HG02884 (cell line): ENCODE results near the gene C5orf24.

Source experiments
- ATAC-seq: cut with Tn5 transposase; IDR thresholded peaks from one replicate; pipeline ENCODE4 v1.9.1; 2021; ENCODE audit warnings: mild to moderate bottlenecking, moderate library complexity; ENCODE audit not compliant: unreplicated experiment

The C5orf24 gene

GRCh38 chr5:134905246-134905996 lies 59.7 kb downstream of the C5orf24 start:
- peak; percentile 19 for ATAC-seq

GRCh38 chr5:134906811-134907210 lies 61.0 kb downstream of the C5orf24 start:
- no peak for ATAC-seq
